Measurements from ENCODE around the gene PDE5A.
A peak's percentile ranks its signal among the peaks of the same experiment; 100 is the strongest.
"Not testable (repeated sequence)": the region's sequence is repeated elsewhere in the genome, so short reads cannot be mapped to it uniquely, and the experiment has no call there.

PDE5A gene

DNA sequence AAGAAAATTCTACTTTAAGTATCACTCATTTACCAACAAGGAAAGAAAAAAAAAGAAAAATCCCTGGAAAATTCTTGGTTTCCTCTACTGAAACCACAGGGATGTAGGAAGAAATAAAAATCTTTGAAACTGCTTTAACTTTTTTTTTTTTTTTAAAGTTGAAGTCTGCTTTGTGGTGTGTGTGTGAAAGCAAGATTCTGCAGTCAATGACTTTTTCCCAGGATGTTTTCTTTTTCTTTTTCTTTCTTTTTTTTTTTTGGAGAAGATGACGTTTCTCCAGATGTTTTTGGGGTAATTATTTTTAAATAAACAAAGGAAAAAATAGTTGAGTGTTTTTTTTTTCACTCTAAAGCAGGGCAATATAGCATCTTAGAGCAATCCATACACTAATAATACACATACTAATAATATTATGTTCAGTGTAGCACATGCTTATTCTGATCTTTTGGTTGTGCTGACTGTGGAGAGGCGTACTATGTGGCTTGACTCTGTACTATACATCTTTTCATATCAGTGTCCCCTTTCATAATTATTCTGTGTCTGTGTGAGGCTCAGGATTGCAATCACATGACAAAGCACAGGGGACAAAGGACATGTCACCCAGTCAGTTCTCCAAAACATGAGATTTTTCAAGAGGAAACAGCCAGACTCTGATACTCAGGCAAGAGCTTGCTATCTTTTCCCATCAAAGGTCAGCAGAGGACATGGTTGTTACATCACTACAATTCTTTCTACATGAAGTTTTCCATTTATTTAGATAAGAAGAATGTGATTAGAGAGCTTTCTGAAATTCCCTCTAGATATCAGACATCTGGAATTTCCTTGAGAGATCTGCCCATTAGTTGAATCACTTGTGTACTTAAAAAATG is 111.0 kb downstream of the PDE5A start:
- no peak for DNase-seq

DNA sequence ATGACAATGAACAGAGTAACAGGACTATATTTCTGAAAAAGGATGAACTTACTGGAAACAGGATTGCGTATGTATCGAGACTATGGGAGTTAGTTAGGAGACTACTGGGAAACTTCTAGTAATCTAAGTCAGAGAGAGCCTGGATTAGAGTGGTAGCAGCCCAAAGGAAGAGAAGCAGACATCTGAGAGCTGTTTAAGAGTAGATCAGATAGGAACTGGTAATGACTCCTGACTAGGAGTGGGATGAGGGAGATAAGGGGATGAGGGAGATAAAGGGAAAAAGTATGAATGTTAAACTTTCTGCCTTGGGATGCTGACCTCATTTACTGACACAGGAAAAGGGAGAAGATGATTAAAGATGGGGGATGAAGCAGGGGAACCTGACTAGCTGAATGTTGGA is 116.2 kb downstream of the PDE5A start:
- no peak for DNase-seq

DNA sequence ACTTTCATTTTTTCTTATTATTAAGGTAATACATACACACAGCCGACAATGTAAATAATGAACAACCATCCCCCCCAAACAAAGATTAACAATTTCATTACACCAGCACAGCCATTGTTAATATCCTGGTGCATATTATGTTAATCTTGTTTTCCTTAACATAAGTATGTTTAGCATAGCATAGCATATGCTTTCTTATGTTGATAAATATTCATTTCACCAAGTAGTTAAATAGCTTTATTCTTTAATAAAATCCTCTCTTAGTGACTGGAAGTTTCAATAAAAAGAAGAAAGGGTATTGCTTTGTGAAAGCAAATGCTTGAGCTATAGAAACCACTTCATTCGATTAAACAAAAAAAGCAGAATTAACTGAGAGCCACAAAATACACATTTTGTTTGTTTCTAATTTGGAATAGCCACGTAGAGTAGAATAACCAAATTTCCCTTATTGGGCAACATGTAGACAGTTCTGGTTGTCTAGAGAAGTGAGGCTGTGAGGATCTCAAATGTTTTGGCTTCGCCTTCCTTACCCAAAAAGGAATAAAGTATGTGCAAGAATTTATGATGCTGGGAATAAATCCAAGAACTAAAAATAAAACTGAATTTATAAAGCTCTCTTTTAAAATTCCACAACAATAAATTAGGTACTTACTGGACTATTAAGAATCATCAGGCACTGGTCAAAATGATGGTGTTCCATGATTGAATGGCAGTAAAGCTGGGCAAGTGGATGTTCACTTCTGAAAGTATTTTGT is 118.0 kb downstream of the PDE5A start:
- no peak for DNase-seq

DNA sequence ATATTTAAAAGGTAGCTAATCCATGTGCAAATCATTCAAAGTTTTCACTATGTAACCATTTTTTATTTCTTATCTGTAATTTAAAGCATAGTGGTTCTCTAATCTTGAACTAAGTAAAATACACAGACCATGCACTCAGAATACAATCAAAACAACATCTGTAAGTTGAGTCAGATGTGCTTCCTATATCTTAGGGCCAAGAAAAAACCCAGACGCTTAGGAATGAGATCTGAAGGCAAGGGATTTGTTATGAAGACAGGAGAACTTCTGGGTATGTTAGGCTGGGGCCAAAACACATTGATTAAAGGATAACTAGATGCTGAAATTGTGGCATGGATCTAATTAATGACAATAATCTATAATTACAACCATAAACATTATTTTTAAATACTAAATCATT is 120.3 kb downstream of the PDE5A start:
- DNase-seq = no peak

DNA sequence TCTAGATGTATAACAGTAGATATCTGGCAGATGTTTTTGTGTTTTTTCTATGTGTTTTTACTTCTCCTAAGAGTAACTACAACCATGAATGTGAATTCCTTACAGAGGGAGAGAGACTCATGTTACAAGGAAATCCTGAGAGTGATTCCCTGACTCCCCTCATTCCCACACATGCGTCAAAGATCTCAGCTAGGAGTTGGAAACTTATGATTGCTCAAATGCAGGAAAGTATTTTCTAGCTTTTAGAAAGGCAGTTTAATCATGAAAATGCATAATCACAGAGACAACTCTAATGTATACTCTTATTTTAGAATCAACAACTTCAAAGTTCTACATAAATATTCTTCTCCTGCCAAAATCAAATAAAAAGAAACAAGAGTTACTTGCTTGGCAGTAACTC is 121.8 kb downstream of the PDE5A start:
- DNase-seq = no peak

DNA sequence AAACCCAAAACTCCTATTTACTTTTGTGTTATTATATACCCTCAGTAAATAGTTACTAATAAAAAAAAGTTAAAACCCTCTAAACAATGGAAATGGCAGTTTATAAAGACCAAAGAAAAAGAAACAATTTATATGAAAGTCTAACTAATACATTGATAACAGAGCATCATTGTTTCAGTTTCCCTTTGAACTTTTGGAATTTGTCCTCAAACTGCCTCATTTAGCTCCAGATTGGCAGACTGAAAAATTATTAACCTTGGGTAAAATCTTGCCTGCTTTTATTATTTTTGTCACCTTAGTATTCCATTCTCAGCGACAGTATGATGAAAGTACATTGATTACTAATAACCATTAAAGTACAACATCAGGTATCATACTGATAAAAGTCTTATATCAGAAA is 124.0 kb downstream of the PDE5A start:
- no peak for DNase-seq

DNA sequence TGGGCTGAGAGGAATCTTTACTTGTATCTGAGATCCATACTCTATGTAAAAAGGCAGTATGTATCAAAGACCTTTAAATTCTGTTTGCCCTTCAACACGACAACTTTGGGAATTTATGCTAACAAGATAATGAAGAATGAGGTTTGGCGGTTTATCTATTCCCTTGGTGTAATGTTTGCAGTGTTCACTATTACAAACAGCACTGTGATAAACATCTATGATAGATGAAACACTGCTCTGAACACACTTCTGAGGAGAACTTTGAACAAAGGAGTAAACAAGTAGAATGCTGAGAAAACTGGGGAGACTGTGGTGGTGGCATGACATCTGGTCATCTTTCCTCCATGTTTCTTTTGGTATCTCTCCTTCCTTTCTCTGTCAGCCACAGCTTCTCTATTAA is 126.9 kb downstream of the PDE5A start:
- DNase-seq = no peak

DNA sequence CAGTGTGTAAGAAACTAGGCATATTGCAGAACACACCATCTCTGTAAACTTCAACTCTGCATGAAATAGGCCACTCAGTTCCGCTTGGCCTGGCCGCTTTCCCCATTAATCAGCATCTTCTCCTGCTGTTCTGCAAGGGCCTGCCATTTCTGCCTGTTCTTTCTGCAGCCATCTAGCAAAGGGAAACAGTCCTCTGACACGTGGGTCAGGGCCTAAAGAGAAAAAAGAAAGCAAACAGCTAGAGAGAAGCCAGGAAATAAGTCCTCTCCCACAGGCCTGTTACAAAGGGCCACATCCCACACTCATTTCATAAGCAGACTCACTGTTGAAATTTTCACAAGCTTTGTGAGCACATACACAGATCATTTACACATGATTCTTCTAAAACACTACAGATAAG is 130.1 kb downstream of the PDE5A start:
- DNase-seq = peak; percentile 61

DNA sequence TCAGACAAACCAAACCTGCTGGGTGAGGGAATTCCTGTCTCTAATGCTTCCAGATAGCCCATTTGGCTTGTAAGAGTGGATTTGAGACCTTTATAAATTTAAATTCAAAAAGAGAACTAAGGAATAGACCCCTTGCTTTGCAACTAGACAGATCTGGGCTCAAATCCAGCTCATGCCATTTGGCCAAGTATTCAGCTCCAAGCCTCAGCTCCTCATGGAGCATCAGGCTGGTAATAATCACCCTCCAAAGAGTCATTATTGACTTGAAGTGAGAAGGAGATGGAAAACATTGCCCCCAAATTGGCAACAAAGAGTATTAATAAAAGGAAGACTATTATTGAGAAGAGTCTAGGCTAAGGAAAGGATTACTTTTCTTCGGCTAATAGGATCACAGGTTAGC is 134.7 kb downstream of the PDE5A start:
- DNase-seq = no peak

DNA sequence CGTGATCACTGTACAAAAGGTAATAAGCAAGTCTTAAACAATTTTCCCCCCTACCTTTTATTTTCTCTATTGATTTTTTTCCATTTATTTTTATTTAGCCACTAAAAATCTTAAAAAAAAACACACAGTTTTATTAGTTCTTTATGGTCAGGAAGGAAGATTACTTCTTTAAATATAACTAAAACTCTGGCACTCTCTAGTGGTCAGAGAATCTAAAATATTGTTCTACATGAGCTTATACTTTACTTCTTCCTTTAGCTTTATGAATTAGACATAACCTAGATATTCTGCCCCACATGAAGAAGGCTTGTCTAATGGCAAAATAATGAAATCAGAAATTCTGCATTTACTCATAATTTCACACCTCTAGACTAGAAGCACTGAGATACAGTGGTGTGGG is 135.2 kb downstream of the PDE5A start:
- no peak for DNase-seq

DNA sequence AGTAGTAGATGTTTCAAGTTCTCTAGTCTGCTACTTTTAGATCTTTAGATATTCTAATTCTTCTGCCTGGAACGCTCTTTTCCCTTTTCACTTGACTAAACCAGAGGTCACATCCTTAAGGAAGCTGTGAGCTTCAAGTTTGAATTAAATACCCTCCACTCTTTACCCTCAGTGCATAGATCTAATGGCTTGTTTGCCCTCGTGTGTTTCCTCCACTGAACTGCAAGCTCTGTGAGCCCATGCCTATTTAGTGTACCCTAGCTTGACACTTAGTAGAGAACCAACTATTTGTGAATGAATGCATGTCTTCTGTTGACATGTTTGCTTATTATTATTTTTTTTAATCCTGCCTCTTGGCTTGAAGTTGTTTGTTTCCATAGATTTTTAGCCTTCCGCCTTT is 138.3 kb downstream of the PDE5A start:
- DNase-seq = no peak

DNA sequence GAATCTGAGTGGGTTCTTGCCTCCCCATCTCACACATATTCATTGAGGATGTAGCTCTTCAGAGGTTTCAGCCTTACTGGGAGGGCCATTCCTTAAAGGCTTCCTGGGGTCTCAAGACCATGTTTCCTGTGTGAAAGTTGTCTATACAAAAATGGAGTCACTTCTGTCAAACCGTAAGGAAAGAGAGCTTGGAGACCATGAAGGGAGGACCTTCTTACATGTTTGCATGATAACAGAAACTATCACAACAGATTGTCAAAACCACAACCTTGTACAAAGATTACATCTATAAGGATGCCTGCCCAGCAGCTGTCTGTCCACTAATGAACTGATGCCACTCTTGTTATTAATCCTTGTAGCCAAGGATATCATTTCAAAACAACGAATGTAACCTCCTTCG is 139.3 kb downstream of the PDE5A start:
- no peak for DNase-seq

DNA sequence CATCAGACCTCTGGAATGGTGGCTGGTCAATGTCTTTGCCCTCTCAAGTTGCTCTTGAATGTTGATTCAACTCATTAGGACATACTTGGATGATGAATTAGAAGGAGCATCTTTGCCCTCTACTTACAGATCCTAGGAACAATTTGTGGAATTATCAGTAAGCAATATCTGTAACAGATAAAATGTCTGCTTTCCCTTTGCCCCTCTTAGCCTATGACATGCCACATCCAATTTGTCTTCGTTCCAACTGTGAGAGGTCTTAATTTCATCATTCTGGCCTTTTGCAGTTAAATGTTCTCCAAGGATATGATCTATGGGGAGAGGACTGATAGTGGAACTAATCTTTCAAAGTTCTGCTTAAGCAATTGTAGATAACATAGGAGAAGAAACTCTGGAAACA is 148.3 kb downstream of the PDE5A start:
- DNase-seq = no peak

DNA sequence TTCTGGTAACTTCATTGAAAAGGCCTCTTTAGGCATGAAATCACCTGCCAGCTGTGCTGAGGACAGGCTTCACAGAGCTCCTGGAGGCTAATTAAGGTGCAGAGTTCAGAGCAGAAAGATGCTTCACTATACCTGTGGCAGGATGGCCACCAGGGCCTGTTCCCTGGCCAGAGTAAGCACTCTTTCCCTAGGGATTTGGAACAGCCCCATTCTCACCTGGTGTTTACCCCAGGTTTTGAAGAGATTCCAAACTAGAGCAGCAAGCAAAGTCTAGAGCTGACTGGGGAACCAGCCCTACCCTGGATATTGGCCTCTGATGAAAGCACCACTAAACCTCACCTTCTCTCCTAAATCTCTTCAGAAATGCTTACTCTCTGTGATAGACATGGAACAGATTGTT is 148.8 kb downstream of the PDE5A start:
- no peak for DNase-seq

DNA sequence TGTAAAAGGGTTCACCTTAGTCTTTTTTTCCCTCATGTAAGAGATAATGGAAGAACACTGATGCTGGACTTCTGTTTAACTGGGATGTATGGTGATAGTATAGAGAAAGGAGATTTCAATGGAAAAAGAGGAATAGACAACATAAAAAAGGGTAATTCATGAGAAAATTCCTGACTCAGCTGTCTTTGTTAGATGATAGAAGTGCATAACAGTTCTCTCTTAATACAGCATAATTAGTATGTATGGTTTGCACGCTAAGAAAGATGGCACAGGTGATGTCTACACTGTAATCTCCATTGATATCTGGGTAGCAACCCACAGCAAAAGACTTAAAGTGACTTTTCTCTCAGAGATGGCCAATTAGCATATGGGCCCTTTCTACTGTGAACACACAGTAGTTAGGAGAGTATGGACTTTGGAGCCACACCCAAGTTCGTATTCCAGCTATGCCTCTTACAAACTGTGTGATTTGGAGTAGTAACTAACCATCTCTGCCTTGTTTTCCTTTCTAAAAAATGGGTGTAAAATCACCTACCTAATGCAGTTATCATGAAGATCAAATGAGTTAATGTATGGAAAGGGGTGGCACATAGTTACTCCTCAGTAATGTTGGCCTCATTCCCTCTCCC is 149.3 kb downstream of the PDE5A start:
- DNase-seq = no peak

DNA sequence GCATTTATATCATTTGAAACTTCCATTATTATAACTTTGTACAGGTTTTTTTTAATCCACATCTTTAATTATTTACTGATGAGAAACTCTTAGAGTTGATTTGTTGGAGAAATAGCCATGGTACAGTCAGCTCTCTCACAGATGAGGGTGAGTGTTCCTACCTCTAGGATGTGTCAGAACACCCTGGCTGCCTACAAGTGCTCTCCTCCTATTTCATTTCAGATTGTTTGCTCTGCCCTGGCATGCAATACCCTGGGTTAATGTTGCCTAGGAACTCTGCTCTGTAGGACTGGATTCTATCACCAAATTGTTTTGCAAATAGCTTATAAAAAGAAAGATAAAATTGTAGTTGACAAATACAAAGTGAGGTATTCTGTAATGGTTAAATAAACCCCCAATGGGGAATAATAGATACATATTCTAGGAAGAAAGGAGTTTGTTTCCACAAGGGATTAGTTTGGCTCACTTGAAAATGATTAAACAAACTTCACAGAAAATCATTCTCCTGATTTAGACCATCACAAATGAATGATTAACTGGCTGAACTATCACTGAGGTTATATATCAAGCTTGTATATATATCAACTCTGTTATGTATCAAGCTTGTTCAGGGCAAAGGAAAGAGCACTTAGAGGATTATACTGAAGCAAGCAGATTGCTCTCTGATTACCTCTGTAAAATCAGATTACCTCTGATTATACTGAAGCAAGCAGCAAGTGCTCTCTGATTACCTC is 150.0 kb downstream of the PDE5A start:
- no peak for DNase-seq

DNA sequence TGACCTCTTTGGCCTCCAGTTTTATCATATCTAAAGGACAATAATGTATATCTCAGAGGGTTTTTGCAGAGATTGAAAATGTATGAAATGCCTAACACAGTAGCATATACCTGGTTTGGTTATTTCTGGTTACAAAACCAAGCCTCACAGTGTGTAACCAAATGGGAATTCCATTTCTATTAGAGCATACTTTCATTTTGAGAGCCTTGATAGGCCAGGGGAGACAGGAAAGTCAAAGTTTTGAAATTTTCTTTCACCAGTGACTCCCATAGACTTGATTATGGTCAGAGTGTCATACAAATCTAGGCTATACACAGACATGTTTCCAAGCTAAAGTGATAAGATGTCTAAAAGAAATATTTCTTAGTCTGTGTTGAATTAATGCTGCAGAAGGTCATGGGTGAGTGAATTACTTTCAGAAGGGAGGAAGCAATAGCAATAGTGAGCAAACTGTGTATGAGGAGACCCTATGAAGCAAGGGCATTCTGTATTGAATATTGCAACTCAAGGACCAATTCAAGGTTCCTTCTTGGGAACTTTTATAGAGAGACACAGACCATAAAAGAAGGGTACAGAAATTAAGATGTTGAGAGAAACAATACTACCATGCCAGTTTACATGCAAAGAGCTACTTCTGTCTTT is 151.1 kb downstream of the PDE5A start:
- no peak for DNase-seq

DNA sequence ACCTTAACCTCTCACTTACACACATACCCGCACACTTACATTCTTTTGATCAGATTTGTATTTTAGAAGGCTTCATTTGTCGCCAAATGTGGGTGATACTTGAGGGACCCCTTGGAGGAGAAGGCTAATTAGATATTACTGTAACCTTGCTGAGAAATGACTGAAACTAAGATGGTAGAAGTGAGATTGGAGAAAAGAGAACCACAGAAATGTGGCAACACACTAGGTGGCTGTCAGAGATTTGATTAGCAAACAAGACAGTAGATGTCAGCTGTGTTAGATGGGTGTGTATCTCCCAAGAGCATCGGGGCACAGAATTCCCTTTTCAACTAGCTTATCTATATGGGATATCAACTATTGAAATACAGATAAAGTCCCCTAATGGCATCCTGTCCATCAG is 157.3 kb downstream of the PDE5A start:
- no peak for DNase-seq

DNA sequence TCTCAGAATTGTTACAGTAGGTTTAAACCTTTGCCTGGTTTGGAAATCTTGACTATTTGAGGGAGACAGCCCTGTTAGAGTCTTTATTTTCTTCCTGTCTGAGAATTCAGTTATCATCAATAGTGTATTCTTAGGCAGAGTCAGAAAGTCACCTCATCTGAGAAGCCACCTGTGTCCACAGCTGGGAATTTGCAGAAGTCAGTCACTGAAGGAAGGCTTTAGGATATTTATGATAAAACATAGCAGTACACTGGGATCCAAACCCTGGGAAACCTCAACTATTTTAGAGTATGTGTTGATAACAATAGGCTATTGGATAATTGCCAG is 157.9 kb downstream of the PDE5A start:
- not testable (repeated sequence) for DNase-seq

DNA sequence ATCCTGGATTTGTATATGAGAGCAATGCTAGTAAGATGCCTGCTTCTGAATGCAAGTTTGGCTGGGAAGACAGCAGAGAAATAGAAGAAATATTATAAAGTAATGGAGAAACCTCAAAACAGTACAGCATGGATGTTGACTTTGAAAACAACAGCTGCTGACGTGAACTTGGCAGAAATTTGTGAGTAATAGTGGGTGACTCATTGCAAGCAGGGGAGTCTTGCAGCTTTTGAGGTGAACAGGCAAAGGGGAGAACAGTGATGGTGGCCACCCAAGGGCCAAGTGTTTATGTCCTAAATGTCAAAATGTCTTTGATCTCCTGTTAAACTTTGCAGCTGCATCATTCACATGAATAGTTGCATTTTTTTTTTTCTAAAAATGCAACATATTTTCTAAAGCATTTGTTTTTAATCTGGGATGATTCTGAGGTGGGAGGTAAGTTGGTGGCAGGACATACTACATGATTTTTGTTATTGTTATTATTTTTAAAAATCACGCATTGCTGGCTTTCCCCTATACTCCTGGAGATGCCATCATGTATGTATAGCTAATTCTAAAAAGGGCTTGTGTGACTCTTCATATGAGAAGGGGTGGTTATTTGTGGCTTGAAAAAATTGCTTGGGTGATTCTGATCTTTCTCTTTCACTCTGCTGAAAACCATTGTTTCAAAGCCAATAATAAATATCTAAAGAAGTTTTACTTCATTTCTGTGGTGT is 158.4 kb downstream of the PDE5A start:
- DNase-seq = not testable (repeated sequence)

DNA sequence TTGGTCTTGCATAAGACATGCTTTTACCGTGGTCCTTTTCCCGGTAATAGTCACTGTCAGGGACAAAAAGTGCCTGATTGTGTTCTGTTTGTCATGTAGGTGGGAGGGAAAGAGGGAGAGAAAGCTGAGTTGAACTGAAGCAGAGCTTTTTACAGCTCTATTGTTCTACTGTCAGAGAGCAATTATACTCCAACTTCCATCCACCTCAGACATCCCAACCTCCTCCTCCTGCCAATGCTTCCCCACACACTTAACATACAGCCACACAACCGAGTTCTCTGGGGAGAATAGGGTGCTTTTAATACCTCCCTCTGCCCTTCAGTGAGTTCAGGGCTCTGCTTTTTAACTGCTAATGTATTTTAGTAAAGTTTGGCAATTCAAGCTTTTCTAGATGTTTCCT is 159.6 kb downstream of the PDE5A start:
- DNase-seq = not testable (repeated sequence)

DNA sequence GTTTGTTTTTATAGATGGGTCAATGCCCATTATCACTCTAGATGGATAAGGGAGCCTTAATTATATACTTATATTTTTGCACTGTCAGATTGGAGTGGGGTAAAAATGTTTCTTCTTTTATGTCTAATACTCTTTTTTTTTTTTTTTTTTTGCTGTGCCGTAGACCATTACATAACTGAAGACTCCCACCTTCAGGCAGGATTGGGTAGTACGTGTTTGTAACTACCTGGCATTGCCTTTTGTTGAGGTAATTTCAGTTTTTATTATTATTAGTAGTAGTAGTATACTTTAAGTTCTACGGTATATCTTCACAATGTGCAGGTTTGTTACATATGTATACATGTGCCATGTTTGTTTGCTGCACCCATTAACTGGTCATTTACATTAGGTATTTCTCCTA is 165.9 kb downstream of the PDE5A start:
- not testable (repeated sequence) for DNase-seq

Data from NCI-H510A (cell line).